Neural progenitor cell (in vitro differentiated cells): ENCODE measurements around the gene TYK2. TPM values are rescaled to one million over a fixed set of nuclear protein-coding genes. Genes with fewer than 3 reads are reported as not detected.
"Not testable (repeated sequence)": the region's sequence is repeated elsewhere in the genome, so short reads cannot be mapped to it uniquely, and the experiment has no call there.

ENCODE experiments used
- DNase-seq: peaks from one replicate; pipeline ENCODE4 v3.0.0-alpha.2; 2016; ENCODE audit warnings: low spot score
- H2AFZ ChIP-seq: fragments of 200-600 bp; sonication (generic); replicated peaks from 2 replicates; pipeline ENCODE4 v1.6.1; 2016; ENCODE audit warnings: antibody characterized with exemption
- H3F3A ChIP-seq: fragments of 200-600 bp; sonication (generic); 2 replicates; pipeline ENCODE4 v1.6.1; 2016; ENCODE audit warnings: antibody characterized with exemption, low read depth
- H3K27ac ChIP-seq: fragments of 200-600 bp; sonication (generic); 2 replicates; pipeline ENCODE4 v1.5.1; 2016; ENCODE audit warnings: mild to moderate bottlenecking
- H3K27me3 ChIP-seq: fragments of 200-600 bp; sonication (generic); 2 replicates; pipeline ENCODE4 v1.6.1; 2016; ENCODE audit warnings: mild to moderate bottlenecking, moderate library complexity
- H3K36me3 ChIP-seq: fragments of 200-600 bp; sonication (generic); 2 replicates; pipeline ENCODE4 v1.5.1; 2016
- H3K4me1 ChIP-seq: fragments of 200-600 bp; sonication (generic); 2 replicates; pipeline ENCODE4 v1.6.1; 2016; ENCODE audit warnings: mixed run types
- H3K4me2 ChIP-seq: fragments of 200-600 bp; sonication (generic); 2 replicates; pipeline ENCODE4 v1.6.1; 2016
- H3K4me3 ChIP-seq: fragments of 200-600 bp; sonication (generic); 2 replicates; pipeline ENCODE4 v1.5.1; 2016
- H3K79me2 ChIP-seq: fragments of 200-600 bp; sonication (generic); 2 replicates; pipeline ENCODE4 v1.6.1; 2016; ENCODE audit warnings: low read depth
- H3K9ac ChIP-seq: fragments of 200-600 bp; sonication (generic); 2 replicates; pipeline ENCODE4 v1.6.1; 2016
- H3K9me3 ChIP-seq: fragments of 200-600 bp; sonication (generic); 2 replicates; pipeline ENCODE4 v1.5.1; 2016; ENCODE audit warnings: low read depth
- H4K20me1 ChIP-seq: fragments of 200-600 bp; sonication (generic); 2 replicates; pipeline ENCODE4 v1.6.1; 2016; ENCODE audit warnings: low read depth
- H3K27ac Mint-ChIP-seq: 3 replicates; pipeline ENCODE4 v1.8.0; 2021; ENCODE audit warnings: mixed read lengths
- H3K27me3 Mint-ChIP-seq: 2 replicates; pipeline ENCODE4 v1.8.0; 2022; ENCODE audit warnings: low read depth, mild to moderate bottlenecking, inconsistent platforms, moderate library complexity, mixed read lengths; ENCODE audit not compliant: insufficient read depth
- H3K36me3 Mint-ChIP-seq: 3 replicates; pipeline ENCODE4 v1.8.0; 2021; ENCODE audit warnings: mixed read lengths
- H3K4me1 Mint-ChIP-seq: 3 replicates; pipeline ENCODE4 v1.8.0; 2021; ENCODE audit warnings: mixed read lengths
- H3K4me3 Mint-ChIP-seq: 3 replicates; pipeline ENCODE4 v1.8.0; 2021; ENCODE audit warnings: mild to moderate bottlenecking, moderate library complexity, mixed read lengths
- H3K9me3 Mint-ChIP-seq: 3 replicates; pipeline ENCODE4 v1.8.0; 2020; ENCODE audit warnings: mixed read lengths
- EZH2 ChIP-seq: fragments of 200-600 bp; sonication (generic); IDR thresholded peaks from 2 replicates; pipeline ENCODE4 v1.6.1; 2017; ENCODE audit warnings: antibody characterized with exemption, mild to moderate bottlenecking, moderate library complexity
- EZH2phosphoT487 ChIP-seq: fragments of 200-600 bp; sonication (generic); IDR thresholded peaks from 2 replicates; pipeline ENCODE4 v1.6.1; 2017; ENCODE audit warnings: antibody characterized with exemption
- total RNA-seq: library from RNA; depleted of rRNA; stranded (reverse); fragments of >200 nt; gene quantifications from 2 replicates; pipeline ENCODE4 v1.2.3, GENCODE V29; 2015; ENCODE audit warnings: low replicate concordance
- TF ChIP-seq, protein P1 (sequence below): fragments of 200-600 bp; sonication (generic); IDR thresholded peaks from 2 replicates; pipeline ENCODE4 v1.5.1; 2017; ENCODE audit warnings: antibody characterized with exemption, mild to moderate bottlenecking

TYK2 gene
- total RNA-seq, 1 donor from 2014 or later: 20.7 TPM

- no peaks in the 10 kb centered on the region for H3K36me3 ChIP-seq
- TF ChIP-seq, protein P1, sequence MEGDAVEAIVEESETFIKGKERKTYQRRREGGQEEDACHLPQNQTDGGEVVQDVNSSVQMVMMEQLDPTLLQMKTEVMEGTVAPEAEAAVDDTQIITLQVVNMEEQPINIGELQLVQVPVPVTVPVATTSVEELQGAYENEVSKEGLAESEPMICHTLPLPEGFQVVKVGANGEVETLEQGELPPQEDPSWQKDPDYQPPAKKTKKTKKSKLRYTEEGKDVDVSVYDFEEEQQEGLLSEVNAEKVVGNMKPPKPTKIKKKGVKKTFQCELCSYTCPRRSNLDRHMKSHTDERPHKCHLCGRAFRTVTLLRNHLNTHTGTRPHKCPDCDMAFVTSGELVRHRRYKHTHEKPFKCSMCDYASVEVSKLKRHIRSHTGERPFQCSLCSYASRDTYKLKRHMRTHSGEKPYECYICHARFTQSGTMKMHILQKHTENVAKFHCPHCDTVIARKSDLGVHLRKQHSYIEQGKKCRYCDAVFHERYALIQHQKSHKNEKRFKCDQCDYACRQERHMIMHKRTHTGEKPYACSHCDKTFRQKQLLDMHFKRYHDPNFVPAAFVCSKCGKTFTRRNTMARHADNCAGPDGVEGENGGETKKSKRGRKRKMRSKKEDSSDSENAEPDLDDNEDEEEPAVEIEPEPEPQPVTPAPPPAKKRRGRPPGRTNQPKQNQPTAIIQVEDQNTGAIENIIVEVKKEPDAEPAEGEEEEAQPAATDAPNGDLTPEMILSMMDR: no peak
- TF ChIP-seq EZH2phosphoT487 (no peak), EZH2 (no peak)
- H3K36me3 Mint-ChIP-seq: peaks cover 14% of the 10 kb centered on the region
- no peak for DNase-seq
- H3K4me2 ChIP-seq: no peak overlapping the region
- H3K9ac ChIP-seq: no peak overlapping the region
- no peak overlapping the region for H3K4me3 ChIP-seq
- no peaks in the 10 kb centered on the region for H3K27me3 ChIP-seq
- H3K4me3 Mint-ChIP-seq: no peak overlapping the region
- no peaks in the 10 kb centered on the region for H4K20me1 ChIP-seq
- H3K9me3 Mint-ChIP-seq: no peaks in the 10 kb centered on the region
- H2AFZ ChIP-seq: no peak overlapping the region
- H3K79me2 ChIP-seq: no peaks in the 10 kb centered on the region
- H3K4me1 ChIP-seq: no peaks in the 10 kb centered on the region
- H3K9me3 ChIP-seq: no peaks in the 10 kb centered on the region
- no peak overlapping the region for H3K27ac Mint-ChIP-seq
- no peak overlapping the region for H3K27ac ChIP-seq
- H3F3A ChIP-seq: no peaks in the 10 kb centered on the region
- no peaks in the 10 kb centered on the region for H3K4me1 Mint-ChIP-seq
- H3K27me3 Mint-ChIP-seq: peaks cover 2% of the 10 kb centered on the region
Measured at GRCh38 chr19:10372690-10373089, 7.7 kb downstream of the TYK2 start.

DNA sequence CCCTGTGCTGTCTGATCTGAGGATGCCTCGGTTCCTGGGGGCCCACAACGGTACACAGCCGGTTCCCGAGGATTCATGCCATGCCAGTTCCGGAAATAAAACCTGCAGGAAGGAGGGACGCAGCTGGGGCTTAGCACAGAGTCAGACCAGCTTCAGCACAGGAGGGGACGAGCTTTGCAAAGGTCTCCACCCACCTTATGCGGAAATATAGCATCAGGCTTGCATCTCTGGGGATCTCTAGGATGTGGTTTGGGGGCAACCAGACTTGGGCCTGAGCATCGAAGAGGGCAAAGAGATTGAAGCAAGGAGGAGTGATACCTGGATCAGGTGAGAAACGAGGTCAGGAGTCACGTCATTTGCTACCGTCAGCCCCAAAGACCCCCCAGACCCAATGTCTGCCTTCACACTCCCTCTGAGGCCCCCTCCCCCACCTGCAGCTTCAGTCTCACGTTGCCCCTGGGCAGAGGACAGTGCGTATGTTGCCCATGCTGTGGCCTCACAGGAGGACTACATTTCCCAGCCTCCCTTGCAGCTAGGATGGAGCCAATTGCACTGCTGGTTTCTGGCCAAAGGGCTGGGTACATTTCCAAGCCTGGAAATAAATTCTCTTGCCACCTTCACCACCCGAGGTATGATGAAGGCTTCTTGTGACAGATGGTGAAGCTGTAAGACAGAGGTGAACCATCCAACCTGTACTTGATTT lies 12.1 kb downstream of the TYK2 start:
- H3K27me3 Mint-ChIP-seq: peaks cover 2% of the 10 kb centered on the region
- H3K9me3 Mint-ChIP-seq: no peaks in the 10 kb centered on the region
- H3K27ac Mint-ChIP-seq: no peak overlapping the region
- DNase-seq: no peak
- H3K9ac ChIP-seq: no peak overlapping the region
- no peak overlapping the region for H3K4me3 ChIP-seq
- no peaks in the 10 kb centered on the region for H3K4me1 ChIP-seq
- H3F3A ChIP-seq: no peaks in the 10 kb centered on the region
- H3K9me3 ChIP-seq: no peaks in the 10 kb centered on the region
- TF ChIP-seq EZH2phosphoT487 (no peak), EZH2 (no peak)
- TF ChIP-seq, protein P1: no peak
- peaks cover 16% of the 10 kb centered on the region for H3K36me3 Mint-ChIP-seq
- H3K79me2 ChIP-seq: no peaks in the 10 kb centered on the region
- no peaks in the 10 kb centered on the region for H4K20me1 ChIP-seq
- H3K4me2 ChIP-seq: no peak overlapping the region
- H3K36me3 ChIP-seq: no peaks in the 10 kb centered on the region
- H3K4me3 Mint-ChIP-seq: no peak overlapping the region
- no peak overlapping the region for H2AFZ ChIP-seq
- no peak overlapping the region for H3K27ac ChIP-seq
- H3K4me1 Mint-ChIP-seq: no peaks in the 10 kb centered on the region
- H3K27me3 ChIP-seq: no peaks in the 10 kb centered on the region

- H3K27ac ChIP-seq, H3K9ac ChIP-seq, H4K20me1 ChIP-seq, H3K27me3 ChIP-seq, H3K9me3 ChIP-seq, H3K9me3 Mint-ChIP-seq, H3K4me3 ChIP-seq, H3K4me3 Mint-ChIP-seq, H3F3A ChIP-seq, H3K36me3 ChIP-seq, H3K4me1 Mint-ChIP-seq, H3K4me2 ChIP-seq, DNase-seq, H2AFZ ChIP-seq, H3K79me2 ChIP-seq, H3K4me1 ChIP-seq, H3K27me3 Mint-ChIP-seq, H3K27ac Mint-ChIP-seq: not testable (repeated sequence)
- H3K36me3 Mint-ChIP-seq: peaks cover 16% of the 10 kb centered on the region
Measured at GRCh38 chr19:10366950-10367512, 13.3 kb downstream of the TYK2 start.

GRCh38 chr19:10365518-10365917 lies 14.9 kb downstream of the TYK2 start:
- Mint-ChIP-seq H3K27ac (no peak overlapping the region), H3K4me1 (no peaks in the 10 kb centered on the region), H3K9me3 (no peaks in the 10 kb centered on the region), H3K27me3 (peaks cover 2% of the 10 kb centered on the region), H3K4me3 (no peak overlapping the region), H3K36me3 (peaks cover 20% of the 10 kb centered on the region)
- Histone ChIP-seq H2AFZ (no peak overlapping the region), H3K4me3 (no peak overlapping the region), H4K20me1 (no peaks in the 10 kb centered on the region), H3K27ac (no peak overlapping the region), H3K4me1 (no peaks in the 10 kb centered on the region), H3K9ac (no peak overlapping the region), H3K79me2 (no peaks in the 10 kb centered on the region), H3K4me2 (no peak overlapping the region), H3K27me3 (no peaks in the 10 kb centered on the region), H3K36me3 (no peaks in the 10 kb centered on the region), H3F3A (no peaks in the 10 kb centered on the region), H3K9me3 (no peaks in the 10 kb centered on the region)
- no peak for TF ChIP-seq EZH2phosphoT487
- TF ChIP-seq, protein P1: no peak
- DNase-seq: no peak
